GM21381 (cell line): ENCODE measurements around the gene CACNA1C.

Source experiments
- ATAC-seq: cut with Tn5 transposase; IDR thresholded peaks from one replicate; pipeline ENCODE4 v1.9.1; 2021; ENCODE audit warnings: mild to moderate bottlenecking, moderate library complexity; ENCODE audit not compliant: unreplicated experiment

Gene CACNA1C

GRCh38 chr12:2229661-2230539 lies 177.1 kb downstream of the CACNA1C start:
- ATAC-seq = no peak

GRCh38 chr12:2231011-2231595 lies 178.3 kb downstream of the CACNA1C start:
- ATAC-seq = no peak

- ATAC-seq = no peak
Measured at GRCh38 chr12:2231956-2232355, 179.2 kb downstream of the CACNA1C start.

GRCh38 chr12:2233034-2233433 lies 180.2 kb downstream of the CACNA1C start:
- no peak for ATAC-seq

GRCh38 chr12:2234091-2234490 lies 181.3 kb downstream of the CACNA1C start:
- no peak for ATAC-seq

GRCh38 chr12:2234646-2235350 lies 182.0 kb downstream of the CACNA1C start:
- ATAC-seq = no peak

- no peak for ATAC-seq
Measured at GRCh38 chr12:2236506-2237294, 183.9 kb downstream of the CACNA1C start.

GRCh38 chr12:2238111-2238510 lies 185.3 kb downstream of the CACNA1C start:
- no peak for ATAC-seq

- ATAC-seq = no peak
Measured at GRCh38 chr12:2239381-2239871, 186.6 kb downstream of the CACNA1C start.

GRCh38 chr12:2240390-2240789 lies 187.6 kb downstream of the CACNA1C start:
- no peak for ATAC-seq

- no peak for ATAC-seq
Measured at GRCh38 chr12:2240984-2241383, 188.2 kb downstream of the CACNA1C start.

- ATAC-seq = no peak
Measured at GRCh38 chr12:2242216-2242615, 189.4 kb downstream of the CACNA1C start.

GRCh38 chr12:2242816-2243215 lies 190.0 kb downstream of the CACNA1C start:
- no peak for ATAC-seq

- ATAC-seq = no peak
Measured at GRCh38 chr12:2243275-2243674, 190.5 kb downstream of the CACNA1C start.

GRCh38 chr12:2244013-2244861 lies 191.4 kb downstream of the CACNA1C start:
- ATAC-seq = no peak

GRCh38 chr12:2246358-2246757 lies 193.6 kb downstream of the CACNA1C start:
- no peak for ATAC-seq

GRCh38 chr12:2247120-2247519 lies 194.3 kb downstream of the CACNA1C start:
- no peak for ATAC-seq

- no peak for ATAC-seq
Measured at GRCh38 chr12:2247596-2247995, 194.8 kb downstream of the CACNA1C start.

GRCh38 chr12:2248087-2248900 lies 195.5 kb downstream of the CACNA1C start:
- no peak for ATAC-seq
